Left forelimb (tissue), 1 donor: ENCODE results near the gene PPM1A.
A peak's percentile ranks its signal among the peaks of the same experiment; 100 is the strongest.

ENCODE experiments used
- DNase-seq: peaks from one replicate; pipeline ENCODE4 v3.0.0-alpha.2; 2018; ENCODE audit warnings: low spot score

The PPM1A gene

DNA sequence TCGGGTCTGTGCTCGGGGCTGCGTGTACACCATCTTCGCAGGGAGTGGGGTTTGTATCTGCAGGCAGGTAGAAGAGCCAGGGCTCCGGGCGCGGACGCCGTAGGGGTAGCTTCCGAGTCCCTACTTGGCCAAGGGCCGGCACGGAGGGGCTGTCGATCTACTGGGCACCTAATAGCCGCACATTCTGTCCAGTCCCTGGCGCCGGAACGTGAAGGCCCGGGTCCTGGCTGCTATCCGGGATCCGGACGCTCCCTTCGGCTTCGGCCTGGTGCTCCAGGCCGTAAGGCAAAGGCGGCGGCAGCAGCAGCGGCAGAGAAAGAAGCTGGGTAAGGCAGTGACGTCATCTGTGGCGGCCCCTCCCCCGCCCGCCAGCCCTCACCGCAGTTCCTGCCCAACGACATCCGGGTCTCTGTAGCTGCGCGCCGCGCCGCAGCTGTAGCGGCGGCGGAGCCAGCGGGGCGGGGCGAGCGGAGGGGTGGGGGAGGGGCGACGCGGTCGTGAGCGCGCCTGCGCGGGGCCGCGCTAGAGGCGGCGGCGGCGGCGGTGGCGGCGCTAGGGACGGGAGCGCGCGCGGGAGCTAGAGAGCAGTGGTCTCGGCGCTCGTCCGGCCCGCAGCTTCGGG lies at the start of gene PPM1A:
PPM1A (plus strand) TSS at position 525 of the 622 bp plus-strand sequence. CDS start 33,483 bp downstream, outside the sequence.
- DNase-seq = peak; percentile 98

DNA sequence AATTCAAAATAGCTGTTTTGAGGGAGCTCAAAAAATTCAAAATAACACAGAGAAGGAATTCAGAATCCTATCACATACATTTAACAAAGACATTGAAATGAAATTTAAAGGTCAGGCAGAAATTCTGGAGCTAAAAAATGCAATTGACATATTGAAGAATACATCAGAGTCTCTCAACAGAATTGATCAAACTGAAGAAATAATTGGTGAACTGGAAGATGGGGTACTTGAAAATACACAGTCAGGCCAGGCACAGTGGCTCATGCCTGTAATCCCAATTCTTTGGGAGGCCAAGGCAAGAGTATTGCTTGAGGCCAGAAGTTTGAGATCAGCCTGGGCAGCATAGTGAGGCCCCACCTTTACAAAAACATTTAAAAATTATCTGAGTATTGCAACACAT lies 49.7 kb upstream of the PPM1A start:
- no peak for DNase-seq

DNA sequence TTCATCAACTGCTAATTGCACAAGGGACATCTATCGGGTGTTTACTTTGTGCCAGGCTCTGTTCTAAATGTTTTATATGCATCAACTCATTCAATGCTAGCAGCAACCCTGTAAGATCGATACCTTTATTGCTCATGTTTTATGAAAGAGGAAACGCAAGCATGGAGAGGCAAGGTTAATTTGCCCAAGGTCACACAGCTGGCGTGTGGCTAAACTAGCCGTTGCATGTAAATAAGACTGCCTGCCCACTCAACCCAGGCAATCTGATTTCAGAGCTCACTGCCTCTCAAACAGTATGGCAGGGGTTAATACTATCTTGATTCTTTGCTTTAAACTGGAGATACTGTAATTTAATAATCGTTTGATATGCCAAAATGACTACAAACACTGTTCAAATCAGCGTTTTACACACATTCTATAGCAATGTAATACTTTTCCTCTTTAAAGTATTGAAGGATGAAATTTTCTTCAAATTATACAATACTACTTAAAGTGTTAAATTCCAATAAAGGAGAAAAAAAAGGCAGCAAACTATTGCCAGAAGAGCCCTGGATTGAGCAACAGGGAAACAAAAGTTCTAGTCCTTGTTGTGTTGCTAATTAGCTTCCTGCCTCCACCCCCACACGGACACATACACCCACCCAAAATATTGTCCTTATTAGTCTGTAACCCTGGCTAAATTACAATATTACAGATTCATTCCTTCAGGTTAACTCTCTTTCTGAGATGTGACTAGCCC lies 44.7 kb upstream of the PPM1A start:
- no peak for DNase-seq

GRCh38 chr14:60204843-60205774 lies 43.9 kb upstream of the PPM1A start:
- no peak for DNase-seq

DNA sequence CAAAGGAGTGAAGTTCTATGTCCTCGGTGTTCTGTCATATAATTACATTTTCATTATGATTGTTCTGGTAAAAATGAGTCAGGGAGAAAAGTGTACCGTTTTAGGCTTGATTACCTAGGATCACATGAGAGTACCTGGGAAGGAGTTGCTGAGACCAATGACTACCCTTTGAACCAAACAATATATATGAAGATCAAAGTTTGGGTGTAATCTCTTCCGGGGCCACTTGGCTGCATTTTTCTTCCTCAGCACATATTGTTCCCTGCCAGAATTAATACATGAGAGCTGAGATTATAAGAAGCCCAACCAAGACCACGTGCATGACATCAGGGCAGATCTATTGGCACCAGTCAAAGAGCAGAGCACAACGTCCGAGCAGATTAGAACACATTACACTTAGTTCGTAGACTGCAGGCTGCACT lies 42.8 kb upstream of the PPM1A start:
- DNase-seq = no peak

GRCh38 chr14:60206837-60207533 lies 42.0 kb upstream of the PPM1A start:
- no peak for DNase-seq

- DNase-seq = no peak
Measured at GRCh38 chr14:60210703-60211102, 38.3 kb upstream of the PPM1A start.

DNA sequence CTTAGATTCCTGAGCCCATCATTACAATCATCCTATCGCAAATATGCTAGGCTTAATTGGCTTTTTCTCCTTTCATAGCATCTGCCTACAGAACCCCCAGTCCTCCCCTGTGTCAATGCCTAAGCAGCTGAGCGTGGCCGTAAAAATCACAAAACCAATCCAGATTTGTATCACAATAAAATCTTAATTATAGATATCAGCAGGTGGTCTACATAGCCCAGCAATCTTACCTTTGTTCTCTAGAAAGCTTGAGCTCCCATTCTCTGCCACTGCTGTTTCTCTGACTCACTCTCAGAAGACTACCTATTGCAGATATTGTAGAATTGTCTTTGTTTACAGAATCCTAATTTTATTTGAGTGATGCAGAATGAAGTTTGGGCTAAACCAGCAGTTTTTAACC lies 37.9 kb upstream of the PPM1A start:
- no peak for DNase-seq

- DNase-seq = no peak
Measured at GRCh38 chr14:60212503-60213371, 36.3 kb upstream of the PPM1A start.

DNA sequence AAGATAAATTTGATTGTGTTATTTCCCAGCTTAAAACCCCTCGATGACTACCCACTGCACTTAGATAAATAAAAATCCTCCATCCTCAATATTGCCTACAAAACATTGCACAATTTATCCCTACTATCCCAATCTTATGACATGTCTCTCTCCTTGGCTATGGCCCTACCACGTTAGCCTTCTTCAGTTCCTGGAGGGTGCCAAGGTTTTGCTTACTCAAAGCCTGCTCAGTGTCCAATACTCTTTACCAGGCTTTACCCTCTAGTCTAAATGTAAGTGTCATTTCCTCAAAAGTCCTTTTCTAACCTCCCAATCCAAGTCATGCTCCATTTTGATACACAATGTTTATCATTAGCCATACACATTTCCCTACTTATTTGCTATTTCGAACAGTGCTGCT lies 35.0 kb upstream of the PPM1A start:
- DNase-seq = no peak

DNA sequence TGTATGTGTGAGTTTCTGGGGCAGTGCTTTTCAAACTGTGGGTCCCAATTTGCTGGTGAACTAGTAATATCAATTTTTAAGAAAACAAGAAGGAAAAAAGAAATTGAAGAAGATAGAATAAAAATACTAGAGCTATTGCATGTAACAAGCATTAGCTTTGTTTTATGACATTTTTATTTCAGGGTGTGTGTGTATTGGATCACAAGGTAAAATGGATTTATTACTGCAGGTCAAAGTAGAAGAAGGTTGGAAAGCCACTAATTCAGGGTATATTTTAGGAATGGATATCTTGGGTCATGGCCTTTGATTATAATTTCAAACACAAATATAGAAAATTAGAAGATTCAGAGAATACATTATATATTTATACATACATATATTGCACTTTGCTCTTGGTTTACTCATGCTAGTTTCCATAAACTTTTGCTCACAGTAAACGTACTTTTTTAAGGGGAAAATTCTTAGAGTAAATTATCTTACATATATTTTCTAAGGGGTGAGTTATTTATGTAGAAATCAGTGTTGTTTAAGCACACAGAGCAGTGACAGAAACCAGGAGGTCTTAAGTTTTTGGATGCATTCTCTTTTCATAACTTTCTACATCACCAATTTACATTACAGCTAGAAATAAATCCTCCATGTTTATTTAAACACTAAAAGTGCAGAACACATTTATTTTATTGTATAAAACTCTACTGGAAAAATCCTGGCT lies 34.5 kb upstream of the PPM1A start:
- DNase-seq = no peak

GRCh38 chr14:60215127-60215444 lies 33.9 kb upstream of the PPM1A start:
- no peak for DNase-seq

- DNase-seq = no peak
Measured at GRCh38 chr14:60215520-60216420, 33.3 kb upstream of the PPM1A start.

DNA sequence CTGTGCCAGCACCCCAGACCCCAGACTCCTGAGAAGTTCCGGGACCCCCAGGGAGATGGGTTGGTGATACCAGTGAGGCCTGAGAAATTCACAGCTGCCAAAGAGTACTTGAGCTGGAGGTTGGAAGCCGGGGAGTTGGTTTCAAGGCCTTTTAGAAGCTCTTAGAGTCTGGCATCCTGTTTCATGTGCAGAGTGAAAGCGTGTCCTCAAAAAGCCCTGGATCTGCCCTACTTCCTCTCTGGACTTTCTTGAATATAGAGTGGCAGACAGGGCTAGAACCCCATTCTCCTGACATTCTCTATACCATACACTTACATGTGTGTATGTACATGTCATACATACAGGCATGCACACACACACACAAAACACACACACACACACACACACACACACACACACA lies 31.3 kb upstream of the PPM1A start:
- no peak for DNase-seq

- no peak for DNase-seq
Measured at GRCh38 chr14:60220084-60220483, 28.9 kb upstream of the PPM1A start.

DNA sequence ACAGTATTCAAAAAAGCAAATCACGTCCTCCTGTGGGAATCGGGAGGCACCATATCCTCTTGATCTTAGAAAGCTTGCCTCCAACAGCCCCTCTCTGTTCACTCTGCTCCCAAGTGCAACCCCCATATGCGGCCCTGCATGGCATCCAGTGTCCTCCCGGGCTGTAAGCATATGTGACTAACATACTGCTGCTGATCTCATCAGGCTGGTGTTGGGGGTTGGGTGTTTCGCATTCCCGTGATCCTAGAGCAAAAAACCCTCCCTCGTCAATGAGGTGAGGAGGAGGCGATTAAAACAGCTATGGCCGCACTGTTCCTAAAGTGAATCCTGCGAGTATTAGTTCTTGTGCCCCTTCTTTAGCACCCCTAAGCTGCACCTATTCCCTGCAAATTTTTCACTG lies 28.1 kb upstream of the PPM1A start:
- DNase-seq = no peak

DNA sequence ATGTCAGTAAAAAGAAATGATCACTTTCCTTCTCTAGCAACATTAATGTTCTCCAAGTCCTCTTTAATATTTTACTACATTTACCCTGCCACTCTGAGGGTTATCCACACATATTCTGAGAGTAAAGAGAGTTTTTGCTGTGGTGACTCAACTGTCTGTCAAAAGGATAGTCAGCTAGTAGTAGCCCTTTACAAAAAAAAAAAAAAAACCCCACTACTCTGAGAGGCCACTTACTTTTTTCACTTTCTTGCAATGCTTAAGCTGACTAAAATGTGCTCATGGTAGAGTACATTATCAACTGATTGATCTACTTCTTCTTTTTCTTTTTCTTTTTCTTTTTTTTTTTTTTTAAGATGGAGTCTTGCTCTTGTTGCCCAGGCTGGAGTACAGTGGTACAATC lies 27.6 kb upstream of the PPM1A start:
- DNase-seq = no peak

GRCh38 chr14:60222820-60223219 lies 26.2 kb upstream of the PPM1A start:
- DNase-seq = no peak

DNA sequence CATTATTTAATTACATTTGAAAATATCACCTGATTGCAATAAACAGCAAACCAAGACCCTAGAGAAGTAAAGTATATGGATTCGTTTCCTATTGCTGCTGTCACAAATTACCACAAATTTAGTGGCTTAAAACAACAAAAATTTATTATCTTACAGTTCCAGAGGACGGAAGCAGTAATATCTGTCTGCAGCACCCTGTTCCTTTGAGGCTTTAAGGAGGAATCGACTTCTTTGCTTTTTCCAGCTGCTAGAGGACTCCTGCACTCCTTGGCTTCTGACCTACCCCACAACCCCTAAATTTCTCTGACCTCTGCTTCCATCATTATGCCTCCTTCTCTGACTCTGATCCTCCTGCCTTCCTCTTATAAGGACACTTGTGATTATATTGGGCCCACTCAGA lies 23.8 kb upstream of the PPM1A start:
- DNase-seq = no peak

DNA sequence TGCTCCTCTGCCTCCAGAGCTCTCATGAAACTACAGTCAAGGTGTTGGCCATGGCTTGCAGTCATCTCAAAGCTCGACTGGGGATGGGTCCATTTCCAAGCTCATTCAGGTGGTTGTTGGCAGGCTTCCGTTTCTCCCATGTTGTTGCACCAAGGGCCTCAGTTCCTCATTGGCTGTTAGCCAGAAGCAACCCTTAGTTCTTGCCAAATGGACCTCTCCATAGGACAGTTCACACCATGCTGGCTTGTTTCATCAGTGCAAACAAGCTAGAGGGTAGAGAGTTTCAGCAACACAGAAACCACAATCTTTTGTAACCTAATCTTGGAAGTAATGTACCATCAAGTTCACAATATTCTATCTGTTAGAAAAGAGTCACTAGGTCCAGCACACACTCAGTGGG lies 22.7 kb upstream of the PPM1A start:
- no peak for DNase-seq
